ENCODE measurements around the gene FTMT. TPM values are rescaled to one million over a fixed set of nuclear protein-coding genes. Genes with fewer than 3 reads are reported as not detected.

Gene FTMT
- not detected in 2 replicates for total RNA-seq (2016; rRNA removed; fragmentation: Illumina TruSeq; extraction: Trizol)
- not detected in 2 replicates for total RNA-seq (2016; cell fraction: cytosol; rRNA removed; fragmentation: Illumina TruSeq; extraction: Trizol; ENCODE audit: low read depth)
- not detected in 2 replicates for total RNA-seq (2016; cell fraction: insoluble cytoplasmic fraction; rRNA removed; fragmentation: Illumina TruSeq; extraction: Trizol)
- not detected in 2 replicates for total RNA-seq (2016; cell fraction: membrane; rRNA removed; fragmentation: Illumina TruSeq; extraction: Trizol)
- not detected in 2 replicates for total RNA-seq (2016; cell fraction: nucleus; rRNA removed; fragmentation: Illumina TruSeq; extraction: Trizol)
- polyA plus RNA-seq (2011; rRNA removed), result not detected in 2 replicates
- polyA plus RNA-seq (2011; cell fraction: cytosol; rRNA removed), result not detected in 2 replicates
- polyA plus RNA-seq (2011; cell fraction: nucleus; rRNA removed), result not detected in 2 replicates
- polyA plus RNA-seq (2012), result not detected in 2 replicates
- polyA plus RNA-seq (2016; cell fraction: cytosol; fragmentation: Illumina TruSeq; extraction: Trizol; ENCODE audit: low read depth), result not detected in 2 replicates
- not detected in 2 replicates for polyA plus RNA-seq (2016; cell fraction: insoluble cytoplasmic fraction; fragmentation: Illumina TruSeq; extraction: Trizol; ENCODE audit: low read depth)
- not detected in 2 replicates for polyA plus RNA-seq (2016; cell fraction: membrane; fragmentation: Illumina TruSeq; extraction: Trizol; ENCODE audit: low read depth)
- polyA plus RNA-seq (2016; cell fraction: nucleus; fragmentation: Illumina TruSeq; extraction: Trizol; ENCODE audit: insufficient read depth, low read depth), result not detected in 2 replicates
- polyA minus RNA-seq (2011; rRNA and poly(A)+ RNA removed; ENCODE audit: low replicate concordance), result not detected in 2 replicates
- not detected in 2 replicates for polyA minus RNA-seq (2011; cell fraction: cytosol; rRNA and poly(A)+ RNA removed)
- not detected in 2 replicates for polyA minus RNA-seq (2011; cell fraction: nucleus; rRNA and poly(A)+ RNA removed)
- not detected for Bru-seq, nascent RNA
- BruChase-seq, experiment 1, labeled RNA remaining after a 6-hour chase, result not detected
- not detected for BruChase-seq, experiment 2, labeled RNA remaining after a 2-hour chase
- long read RNA-seq, experiment 1, result 0 reads
- long read RNA-seq, experiment 2, result 0 reads

- no TSS peak for BruUV-seq (replicated peaks)
- Histone ChIP-seq H3K79me2 (ENCODE audit: insufficient read depth, low read length) (no peaks in the 10 kb centered on the region), H3K9ac (ENCODE audit: insufficient read depth, low read depth, low read length) (no peak within 1 kb of the TSS), H4K20me1 (ENCODE audit: insufficient read depth, low read length) (no peaks in the 10 kb centered on the region), H3K4me1 (ENCODE audit: insufficient read depth, low read length) (no peaks in the 10 kb centered on the region), H3K27me3 (ENCODE audit: control insufficient read depth in 1 of 2, insufficient read depth in 2 of 2, low read length in 2 of 2) (no peaks in the 10 kb centered on the region), H3K36me3 (replicated peaks in 1 of 2; ENCODE audit: control insufficient read depth in 1 of 2, insufficient read depth in 2 of 2, low read length in 2 of 2) (no peaks in the 10 kb centered on the region), H3K27ac (ENCODE audit: extremely low read length, insufficient read depth, low read length) (no peak within 1 kb of the TSS), H2AFZ (ENCODE audit: low read length) (no peak within 1 kb of the TSS), H3K4me3 (replicated peaks in 1 of 3; ENCODE audit: insufficient read depth in 1 of 3, low read depth in 2 of 3, low read length in 3 of 3) (no peak within 1 kb of the TSS), H3K9me3 (ENCODE audit: low read length) (no peaks in the 10 kb centered on the region), H3K4me2 (ENCODE audit: low read depth, low read length) (no peak within 1 kb of the TSS)
- ChIA-PET POLR2A (no interaction called here), CTCF (ENCODE audit: low intra/inter-chr PET ratio, low total read pairs) (no interaction called here)
- no peak for ATAC-seq
- WGBS (ENCODE audit: low lambda C conversion rate), result 67% methylated on average over 46 of the region's 77 CpGs
- intact Hi-C loops (cut with micrococcal nuclease; ENCODE audit: unreplicated experiment) (no loop called here), in situ Hi-C loops (cut with HindIII; ENCODE audit: extremely low pct_ligation_motif_present, low pct_unique_long_range_greater_than_20kb) (no loop called here)
- TF ChIP-seq ZFP62 (CRISPR knock-in tag; IDR thresholded peaks at IDR 0.05), result no peak
- no peak for TF ChIP-seq ARNT (IDR thresholded peaks at IDR 0.05)
- no peak for TF ChIP-seq SIX1 (CRISPR knock-in tag; IDR thresholded peaks at IDR 0.05; ENCODE audit: borderline replicate concordance)
- TF ChIP-seq, protein P1, sequence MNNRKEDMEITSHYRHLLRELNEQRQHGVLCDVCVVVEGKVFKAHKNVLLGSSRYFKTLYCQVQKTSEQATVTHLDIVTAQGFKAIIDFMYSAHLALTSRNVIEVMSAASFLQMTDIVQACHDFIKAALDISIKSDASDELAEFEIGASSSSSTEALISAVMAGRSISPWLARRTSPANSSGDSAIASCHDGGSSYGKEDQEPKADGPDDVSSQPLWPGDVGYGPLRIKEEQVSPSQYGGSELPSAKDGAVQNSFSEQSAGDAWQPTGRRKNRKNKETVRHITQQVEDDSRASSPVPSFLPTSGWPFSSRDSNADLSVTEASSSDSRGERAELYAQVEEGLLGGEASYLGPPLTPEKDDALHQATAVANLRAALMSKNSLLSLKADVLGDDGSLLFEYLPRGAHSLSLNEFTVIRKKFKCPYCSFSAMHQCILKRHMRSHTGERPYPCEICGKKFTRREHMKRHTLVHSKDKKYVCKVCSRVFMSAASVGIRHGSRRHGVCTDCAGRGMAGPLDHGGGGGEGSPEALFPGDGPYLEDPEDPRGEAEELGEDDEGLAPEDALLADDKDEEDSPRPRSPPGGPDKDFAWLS (CRISPR knock-in tag; IDR thresholded peaks at IDR 0.05; ENCODE audit: borderline replicate concordance), result no peak
- TF ChIP-seq ATF7-NPFF (CRISPR knock-in tag; IDR thresholded peaks at IDR 0.05; ENCODE audit: low read depth), result no peak
- TF ChIP-seq, protein P2, sequence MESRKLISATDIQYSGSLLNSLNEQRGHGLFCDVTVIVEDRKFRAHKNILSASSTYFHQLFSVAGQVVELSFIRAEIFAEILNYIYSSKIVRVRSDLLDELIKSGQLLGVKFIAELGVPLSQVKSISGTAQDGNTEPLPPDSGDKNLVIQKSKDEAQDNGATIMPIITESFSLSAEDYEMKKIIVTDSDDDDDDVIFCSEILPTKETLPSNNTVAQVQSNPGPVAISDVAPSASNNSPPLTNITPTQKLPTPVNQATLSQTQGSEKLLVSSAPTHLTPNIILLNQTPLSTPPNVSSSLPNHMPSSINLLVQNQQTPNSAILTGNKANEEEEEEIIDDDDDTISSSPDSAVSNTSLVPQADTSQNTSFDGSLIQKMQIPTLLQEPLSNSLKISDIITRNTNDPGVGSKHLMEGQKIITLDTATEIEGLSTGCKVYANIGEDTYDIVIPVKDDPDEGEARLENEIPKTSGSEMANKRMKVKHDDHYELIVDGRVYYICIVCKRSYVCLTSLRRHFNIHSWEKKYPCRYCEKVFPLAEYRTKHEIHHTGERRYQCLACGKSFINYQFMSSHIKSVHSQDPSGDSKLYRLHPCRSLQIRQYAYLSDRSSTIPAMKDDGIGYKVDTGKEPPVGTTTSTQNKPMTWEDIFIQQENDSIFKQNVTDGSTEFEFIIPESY (CRISPR knock-in tag; IDR thresholded peaks at IDR 0.05), result no peak
- TF ChIP-seq HIVEP1 (CRISPR knock-in tag; IDR thresholded peaks at IDR 0.05), result no peak
- no peak for TF ChIP-seq ZNF790 (CRISPR knock-in tag; IDR thresholded peaks at IDR 0.05; ENCODE audit: borderline replicate concordance)
- TF ChIP-seq BORCS8-MEF2B (CRISPR knock-in tag; IDR thresholded peaks at IDR 0.05), result no peak
- TF ChIP-seq DMAP1 (CRISPR knock-in tag; IDR thresholded peaks at IDR 0.05), result no peak
- no peak for TF ChIP-seq ZNF451 (CRISPR knock-in tag; IDR thresholded peaks at IDR 0.05)
- no peak for DNase-seq (ENCODE audit: low spot score)
- no peak for FAIRE-seq
These were observed at the start of gene FTMT for GRCh38 chr5:121851643-121852574. FTMT (plus strand) TSS chr5:121851882; CDS start chr5:121851964, 82 bp downstream.
